NCI-H226 (cell line): Measurements from ENCODE around the gene LPA.
"Not testable (repeated sequence)": the region's sequence is repeated elsewhere in the genome, so short reads cannot be mapped to it uniquely, and the experiment has no call there.

Source experiments
- DNase-seq: peaks from one replicate; pipeline ENCODE4 v3.0.0-alpha.2; 2015

Gene LPA, protein sequence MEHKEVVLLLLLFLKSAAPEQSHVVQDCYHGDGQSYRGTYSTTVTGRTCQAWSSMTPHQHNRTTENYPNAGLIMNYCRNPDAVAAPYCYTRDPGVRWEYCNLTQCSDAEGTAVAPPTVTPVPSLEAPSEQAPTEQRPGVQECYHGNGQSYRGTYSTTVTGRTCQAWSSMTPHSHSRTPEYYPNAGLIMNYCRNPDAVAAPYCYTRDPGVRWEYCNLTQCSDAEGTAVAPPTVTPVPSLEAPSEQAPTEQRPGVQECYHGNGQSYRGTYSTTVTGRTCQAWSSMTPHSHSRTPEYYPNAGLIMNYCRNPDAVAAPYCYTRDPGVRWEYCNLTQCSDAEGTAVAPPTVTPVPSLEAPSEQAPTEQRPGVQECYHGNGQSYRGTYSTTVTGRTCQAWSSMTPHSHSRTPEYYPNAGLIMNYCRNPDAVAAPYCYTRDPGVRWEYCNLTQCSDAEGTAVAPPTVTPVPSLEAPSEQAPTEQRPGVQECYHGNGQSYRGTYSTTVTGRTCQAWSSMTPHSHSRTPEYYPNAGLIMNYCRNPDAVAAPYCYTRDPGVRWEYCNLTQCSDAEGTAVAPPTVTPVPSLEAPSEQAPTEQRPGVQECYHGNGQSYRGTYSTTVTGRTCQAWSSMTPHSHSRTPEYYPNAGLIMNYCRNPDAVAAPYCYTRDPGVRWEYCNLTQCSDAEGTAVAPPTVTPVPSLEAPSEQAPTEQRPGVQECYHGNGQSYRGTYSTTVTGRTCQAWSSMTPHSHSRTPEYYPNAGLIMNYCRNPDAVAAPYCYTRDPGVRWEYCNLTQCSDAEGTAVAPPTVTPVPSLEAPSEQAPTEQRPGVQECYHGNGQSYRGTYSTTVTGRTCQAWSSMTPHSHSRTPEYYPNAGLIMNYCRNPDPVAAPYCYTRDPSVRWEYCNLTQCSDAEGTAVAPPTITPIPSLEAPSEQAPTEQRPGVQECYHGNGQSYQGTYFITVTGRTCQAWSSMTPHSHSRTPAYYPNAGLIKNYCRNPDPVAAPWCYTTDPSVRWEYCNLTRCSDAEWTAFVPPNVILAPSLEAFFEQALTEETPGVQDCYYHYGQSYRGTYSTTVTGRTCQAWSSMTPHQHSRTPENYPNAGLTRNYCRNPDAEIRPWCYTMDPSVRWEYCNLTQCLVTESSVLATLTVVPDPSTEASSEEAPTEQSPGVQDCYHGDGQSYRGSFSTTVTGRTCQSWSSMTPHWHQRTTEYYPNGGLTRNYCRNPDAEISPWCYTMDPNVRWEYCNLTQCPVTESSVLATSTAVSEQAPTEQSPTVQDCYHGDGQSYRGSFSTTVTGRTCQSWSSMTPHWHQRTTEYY (N-terminal part only)

DNA sequence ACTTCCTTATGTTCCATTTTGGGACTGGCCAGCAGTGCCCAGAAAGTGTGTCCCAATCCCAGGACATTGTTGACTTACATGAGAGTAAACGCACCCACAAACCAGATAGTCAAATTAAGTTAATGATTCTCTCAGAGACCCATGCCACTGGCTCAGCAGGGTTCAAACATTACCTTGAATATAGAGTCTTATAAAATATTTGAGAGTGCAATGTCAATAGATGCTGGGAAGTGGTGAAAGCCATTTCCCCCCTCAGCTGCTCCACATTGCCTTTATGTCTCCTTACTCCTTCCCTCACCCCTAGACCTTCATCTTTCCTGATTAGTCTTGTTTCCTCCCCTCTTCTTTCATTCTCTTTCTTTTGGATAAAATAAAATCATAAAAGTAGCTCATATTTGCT lies at the start of gene LPA:
Gene LPA (minus strand): TSS at position 78 of the 400 bp plus-strand sequence. CDS start 61 bp downstream, at position 17.
- DNase-seq, result not testable (repeated sequence)

DNA sequence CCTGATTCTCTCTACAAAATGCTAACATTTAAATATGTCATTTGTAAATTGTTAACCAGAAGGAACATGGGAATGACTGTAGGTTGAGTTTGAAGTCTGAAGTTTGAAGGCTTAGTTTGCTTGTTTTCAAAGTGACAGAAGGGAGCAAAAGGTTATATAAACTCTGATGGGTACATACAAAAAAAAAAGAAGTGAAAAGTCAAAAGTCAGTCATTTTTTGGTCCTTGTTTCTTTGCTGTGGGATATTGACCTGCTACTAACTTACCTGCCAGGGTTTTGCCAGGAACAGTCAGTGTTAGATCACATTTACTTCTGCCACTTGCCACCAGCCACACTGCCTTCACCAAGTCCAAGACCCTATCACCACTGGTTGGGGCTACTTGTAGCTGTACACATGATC lies 44.9 kb upstream of the LPA start:
- not testable (repeated sequence) for DNase-seq

DNA sequence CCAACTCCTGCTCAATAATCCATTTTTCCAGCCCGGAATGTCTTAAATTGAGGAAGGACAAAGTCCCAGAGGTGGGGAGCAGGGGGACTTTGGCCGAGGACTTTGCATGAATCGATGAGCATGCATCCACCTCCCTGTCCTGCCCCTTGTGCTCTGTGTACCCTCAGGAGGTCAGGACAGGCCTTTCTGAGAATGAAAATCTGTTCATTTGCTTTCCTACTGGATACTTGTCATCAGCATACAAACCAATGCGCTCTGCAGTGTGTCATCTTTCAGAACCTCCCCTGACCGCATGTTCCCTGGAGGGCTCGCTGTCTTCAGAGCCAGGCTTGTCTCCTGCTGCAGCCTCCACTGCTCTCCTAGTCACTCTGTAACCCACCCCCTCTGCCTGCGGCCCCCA lies 40.6 kb upstream of the LPA start:
- DNase-seq, result not testable (repeated sequence)

DNA sequence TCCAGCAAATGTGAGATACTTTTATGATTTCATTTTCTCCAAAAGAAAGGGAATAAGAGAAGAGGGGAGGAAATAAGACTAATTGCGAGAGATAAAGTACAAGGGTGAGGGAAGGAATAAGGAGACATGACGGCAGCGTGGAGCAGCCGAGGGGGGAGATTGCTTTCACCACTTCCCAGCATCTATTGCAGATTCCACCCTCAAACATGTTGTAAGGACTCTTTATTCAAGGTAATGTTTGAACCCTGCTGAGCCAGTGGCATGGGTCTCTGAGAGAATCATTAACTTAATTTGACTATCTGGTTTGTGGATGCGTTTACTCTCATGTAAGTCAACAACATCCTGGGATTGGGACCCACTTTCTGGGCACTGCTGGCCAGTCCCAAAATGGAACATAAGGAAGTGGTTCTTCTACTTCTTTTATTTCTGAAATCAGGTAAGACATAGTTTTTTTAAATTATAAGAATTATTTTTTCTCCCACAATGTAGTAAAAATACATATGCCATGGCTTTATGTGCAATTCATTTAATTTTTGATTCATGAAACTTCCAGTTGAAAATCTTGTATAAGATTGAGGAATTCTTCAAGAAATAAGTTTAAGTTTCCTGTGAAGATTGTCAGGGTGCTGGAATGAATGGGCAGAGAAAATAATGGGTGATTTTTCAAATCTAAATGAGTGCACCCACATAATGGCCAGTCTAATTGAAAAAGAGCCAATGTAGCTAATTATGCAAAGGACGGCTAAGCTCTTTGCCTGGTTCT lies 38.0 kb upstream of the LPA start, which contains the start of gene PLG:
Gene PLG (plus strand): TSS at position 327 of the 763 bp plus-strand sequence. CDS start 61 bp downstream, at position 388.
- not testable (repeated sequence) for DNase-seq

DNA sequence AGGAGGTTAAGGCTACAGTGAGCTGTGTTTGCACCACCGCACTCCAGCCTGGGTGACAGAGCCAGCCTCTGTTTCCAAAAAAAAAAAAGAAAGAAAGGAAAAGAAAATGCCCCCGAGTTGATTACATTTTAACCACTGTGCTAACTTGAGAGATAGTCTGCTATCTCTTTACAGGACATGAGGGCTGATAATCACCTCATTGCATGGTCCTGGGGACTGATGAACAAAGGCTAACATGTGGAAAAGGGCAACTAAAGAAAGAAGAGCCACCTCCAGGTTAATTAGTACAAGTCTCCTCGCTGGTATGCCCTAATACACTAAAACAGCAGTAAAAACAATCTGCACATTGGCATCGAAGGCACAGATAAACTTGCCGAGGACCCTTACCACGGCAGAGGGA lies 33.8 kb upstream of the LPA start:
- no peak for DNase-seq

DNA sequence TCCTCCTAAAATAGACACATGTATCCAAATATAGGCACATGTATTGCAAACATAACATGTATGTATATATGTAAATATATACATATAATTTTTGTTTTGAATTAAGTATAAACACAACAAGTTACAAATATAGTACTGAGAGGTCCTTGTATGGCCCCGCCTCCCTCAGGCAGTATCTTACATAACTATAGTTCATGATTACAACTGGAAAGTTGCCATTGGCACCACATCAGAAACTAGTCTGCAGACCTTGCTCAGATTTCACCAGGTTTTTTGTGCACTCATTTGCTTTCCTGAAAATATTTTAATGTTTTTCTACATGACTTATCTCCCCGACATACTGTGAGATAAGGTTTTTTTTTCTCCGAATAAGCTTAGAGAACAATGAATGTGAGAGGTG lies 32.8 kb upstream of the LPA start:
- DNase-seq, result not testable (repeated sequence)

DNA sequence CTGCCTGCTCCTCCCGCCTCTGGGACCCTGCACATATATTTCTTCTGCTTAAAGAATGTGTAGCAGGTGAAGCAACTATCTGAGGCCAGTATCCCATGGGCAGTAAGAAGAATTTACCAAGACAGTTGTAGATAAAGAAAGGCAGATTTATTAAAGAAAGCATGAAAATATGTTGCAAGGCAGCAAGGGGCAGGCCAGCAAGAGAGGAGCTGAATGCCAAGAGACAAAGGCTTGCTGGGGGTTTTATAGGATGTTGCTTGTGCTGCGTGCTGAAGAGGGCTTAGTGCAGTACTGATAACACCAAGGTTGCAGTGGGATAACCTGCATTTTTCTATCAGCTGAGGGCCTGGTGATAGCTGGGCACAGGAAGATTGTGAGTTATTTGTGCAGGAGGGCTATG lies 31.5 kb upstream of the LPA start:
- not testable (repeated sequence) for DNase-seq

DNA sequence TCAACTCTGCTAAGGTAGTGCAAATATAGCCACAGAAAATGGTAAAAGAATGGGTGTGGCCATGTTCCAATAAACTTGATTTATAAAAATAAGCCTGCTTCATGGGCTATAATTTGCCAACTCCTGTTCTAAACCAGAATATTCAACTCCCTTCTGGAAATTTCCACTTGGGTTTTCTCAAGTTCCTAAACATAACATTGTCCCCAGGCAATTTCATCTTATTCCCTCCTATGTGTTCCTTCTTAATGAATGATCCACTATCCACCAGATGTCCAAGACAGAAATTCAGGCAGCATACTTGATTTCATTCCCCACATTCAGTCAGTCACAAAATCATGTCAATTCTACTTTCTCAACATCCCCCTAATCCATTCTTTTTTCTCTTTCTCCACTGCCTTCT lies 30.9 kb upstream of the LPA start:
- DNase-seq, result peak; percentile 6

DNA sequence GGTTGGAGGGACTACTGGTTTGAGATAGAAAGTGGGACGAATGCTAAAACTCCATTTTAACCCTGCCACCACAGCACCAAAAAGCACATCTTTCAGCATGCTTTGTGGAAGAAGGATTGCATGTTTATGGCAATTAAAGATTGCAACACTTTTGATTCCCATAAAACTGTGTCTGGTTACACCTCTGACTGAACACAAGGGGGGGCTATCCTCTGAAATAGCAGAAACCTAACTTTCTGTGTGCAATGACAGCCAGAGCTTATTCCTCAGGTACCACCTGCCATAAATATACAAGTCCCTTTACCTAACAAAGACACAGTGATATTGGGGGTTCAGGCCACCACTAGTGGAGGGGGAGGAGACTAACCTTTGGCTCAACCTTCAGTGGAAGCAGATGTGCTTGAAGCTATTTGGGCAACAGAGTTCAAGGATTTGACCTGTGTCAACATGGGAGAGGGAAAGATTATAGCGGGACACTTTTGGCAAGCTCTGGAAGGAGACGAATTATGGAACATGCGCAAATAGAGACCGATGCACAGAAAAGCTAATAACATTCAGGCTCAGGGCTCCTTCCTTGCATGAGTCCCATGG lies 28.4 kb upstream of the LPA start:
- no peak for DNase-seq

DNA sequence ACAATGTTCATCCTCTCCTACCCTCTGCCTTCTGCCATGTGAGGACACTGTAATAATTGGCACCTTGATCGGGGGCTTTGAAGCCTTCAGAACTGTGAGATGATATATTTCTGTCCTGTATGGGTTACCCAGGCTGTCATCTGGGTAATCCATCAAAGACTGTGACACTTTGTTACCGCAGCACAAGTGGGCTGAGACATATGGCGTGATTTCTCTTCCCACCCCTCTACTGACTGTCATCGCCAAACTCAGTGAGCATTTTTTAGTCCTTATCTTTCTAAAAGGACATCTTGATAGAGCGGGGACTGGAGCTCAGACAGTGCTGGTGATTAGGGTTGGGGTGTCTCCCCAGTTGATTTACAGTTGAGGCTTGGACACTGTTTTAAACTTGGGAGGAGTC lies 27.5 kb upstream of the LPA start:
- DNase-seq, result no peak

DNA sequence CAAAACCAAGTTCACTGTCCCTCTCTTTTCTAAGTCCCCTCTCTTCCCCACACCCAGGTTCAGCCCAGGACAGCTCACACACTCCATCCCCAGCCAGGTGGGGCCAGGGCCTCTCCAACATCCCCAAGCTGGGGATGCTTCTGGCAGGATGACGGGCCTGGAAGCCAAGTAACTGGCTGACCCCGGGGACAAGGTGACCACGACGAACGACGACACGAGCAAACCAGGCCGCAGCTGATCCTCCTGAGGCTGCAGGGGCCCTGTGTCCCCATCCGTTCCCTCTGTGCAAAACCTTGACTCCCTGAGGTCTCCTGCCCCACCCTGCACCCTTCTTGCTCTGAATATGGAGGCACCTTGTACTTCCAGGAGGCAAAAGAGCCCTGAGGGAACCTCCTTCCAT lies 26.4 kb upstream of the LPA start:
- no peak for DNase-seq

DNA sequence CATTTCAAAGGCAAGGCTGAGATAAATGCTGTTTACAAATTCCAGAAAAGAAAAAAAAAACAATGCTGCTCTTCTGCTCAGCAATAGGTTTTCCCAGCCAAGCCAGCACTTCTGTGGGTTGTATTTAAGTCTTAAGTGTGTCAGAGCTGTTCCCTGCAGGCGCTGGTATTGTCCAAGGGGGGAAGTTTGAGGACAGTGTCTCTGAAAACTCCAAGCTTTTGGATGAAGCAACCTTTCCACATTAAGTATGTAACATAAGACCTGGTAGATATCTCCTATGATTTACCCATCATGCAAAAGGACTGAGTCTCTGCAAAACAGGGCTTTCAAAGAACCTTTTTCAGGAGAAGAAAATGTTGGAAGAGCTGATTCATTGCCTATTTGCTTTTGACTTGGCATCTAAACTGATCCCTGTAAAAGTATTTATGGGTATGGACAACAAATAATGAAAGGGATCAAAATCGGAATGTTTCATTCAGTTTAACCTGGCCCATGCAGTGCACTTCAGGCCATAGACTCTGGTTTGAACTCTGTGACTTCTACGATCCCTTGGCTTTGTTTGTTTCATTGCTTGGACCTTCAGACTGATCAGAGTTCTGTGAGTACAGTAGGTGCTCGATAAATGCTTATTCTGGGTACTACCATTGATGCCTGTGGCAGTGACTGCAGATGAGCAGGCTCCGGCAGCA lies 21.8 kb upstream of the LPA start:
- DNase-seq, result no peak

DNA sequence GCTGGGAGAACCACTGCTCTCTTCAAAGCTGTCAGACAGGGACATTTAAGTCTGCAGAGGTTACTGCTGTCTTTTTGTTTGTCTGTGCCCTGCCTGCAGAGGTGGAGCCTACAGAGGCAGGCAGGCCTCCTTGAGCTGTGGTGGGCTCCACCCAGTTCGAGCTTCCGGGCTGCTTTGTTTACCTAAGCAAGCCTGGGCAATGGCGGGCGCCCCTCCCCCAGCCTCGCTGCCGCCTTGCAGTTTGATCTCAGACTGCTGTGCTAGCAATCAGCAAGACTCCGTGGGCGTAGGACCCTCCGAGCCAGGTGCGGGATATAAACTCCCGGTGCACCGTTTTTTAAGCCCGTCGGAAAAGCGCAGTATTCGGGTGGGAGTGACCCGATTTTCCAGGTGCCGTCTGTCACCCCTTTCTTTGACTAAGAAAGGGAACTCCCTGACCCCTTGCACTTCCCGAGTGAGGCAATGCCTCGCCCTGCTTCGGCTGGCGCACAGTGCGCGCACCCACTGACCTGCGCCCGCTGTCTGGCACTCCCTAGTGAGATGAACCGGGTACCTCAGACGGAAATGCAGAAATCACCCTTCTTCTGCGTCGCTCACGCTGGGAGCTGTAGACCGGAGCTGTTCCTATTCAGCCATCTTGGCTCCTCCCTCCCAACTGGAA lies 21.2 kb upstream of the LPA start:
- DNase-seq, result not testable (repeated sequence)

DNA sequence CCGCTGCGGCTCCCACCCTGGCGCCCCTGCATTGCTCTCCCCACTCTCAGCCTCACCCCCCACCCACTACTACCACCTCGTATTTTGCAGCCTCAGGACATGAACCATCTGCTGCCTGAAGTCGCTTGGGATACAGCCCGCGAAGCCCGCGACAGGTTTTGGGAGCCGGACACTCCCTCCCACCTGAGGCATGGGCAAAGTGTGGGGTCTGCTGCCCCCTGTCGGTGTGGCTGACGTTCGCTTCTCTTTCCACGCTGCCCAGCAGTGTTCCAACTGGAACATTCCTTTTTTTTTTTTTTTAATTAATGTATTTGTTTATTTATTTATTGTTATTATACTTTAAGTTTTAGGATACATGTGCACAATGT lies 15.3 kb upstream of the LPA start:
- DNase-seq, result no peak

DNA sequence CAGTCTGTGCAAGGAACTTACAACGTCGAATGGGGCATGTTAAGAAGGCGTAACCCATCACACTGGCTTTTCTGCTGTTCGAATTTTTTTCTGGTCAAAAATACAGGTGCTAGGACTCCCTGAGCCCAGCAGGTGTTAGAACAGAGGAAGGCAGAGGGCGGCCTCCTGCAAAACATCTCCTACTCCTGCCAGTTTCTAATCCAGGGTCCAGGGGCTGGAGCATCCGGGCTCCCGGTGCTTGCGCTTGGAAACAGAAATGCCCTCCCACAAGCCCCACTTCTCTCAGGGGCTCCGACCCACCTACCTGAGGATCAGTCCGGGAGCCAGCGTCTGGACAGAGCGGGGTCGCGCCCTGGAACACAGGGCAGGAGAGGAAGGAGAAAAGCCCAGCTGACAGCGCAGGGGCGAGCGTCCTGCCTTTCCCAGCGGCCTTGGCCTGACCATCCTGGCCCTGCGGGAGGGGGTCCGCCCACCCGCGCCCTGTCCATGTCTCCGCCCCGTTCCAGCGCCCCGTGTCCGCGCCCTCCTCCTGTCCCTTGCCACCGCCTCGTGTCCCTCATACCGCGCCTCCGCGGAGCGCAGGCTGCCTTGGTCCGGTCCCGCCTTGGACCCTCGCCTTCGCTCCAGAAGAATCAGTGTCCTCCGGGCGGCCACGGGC lies 14.8 kb upstream of the LPA start:
- DNase-seq, result no peak

DNA sequence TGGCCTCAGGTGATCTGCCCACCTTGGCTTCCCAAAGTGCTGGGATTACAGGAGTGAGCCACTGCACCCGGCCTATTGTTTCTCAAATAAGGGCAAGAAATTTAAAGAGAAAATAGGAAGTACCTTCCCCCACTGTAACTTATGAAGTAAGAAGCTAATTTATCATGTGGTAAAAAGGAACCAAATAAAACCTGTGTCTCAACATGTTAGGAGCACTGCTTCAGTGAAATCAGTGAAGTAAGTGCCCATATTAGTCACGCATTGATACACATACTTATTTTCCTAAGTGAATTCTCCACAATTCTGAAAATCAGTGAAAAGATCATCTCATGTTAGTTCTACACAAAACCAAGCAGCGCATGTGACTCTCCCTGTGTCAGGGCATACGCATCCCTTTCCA lies 14.2 kb upstream of the LPA start:
- no peak for DNase-seq

DNA sequence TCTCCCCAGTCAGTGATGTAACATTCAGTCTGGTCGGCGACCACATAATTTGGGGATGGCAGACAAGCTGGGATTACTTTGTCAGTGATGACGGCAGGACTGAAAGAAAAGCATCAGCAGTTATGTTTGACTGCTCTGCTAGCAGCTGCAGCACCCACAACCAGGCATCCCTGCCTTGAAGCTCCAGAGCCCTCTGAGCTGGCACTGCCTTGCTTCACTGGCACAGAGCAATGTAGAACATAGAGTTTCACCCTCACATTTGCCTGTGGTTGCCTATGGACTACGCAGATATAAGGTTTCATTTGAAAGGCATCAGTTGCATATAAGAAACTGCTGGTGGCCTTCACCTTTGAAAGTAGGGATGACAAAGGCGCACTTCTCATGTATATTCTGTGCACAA lies 12.3 kb upstream of the LPA start:
- not testable (repeated sequence) for DNase-seq

DNA sequence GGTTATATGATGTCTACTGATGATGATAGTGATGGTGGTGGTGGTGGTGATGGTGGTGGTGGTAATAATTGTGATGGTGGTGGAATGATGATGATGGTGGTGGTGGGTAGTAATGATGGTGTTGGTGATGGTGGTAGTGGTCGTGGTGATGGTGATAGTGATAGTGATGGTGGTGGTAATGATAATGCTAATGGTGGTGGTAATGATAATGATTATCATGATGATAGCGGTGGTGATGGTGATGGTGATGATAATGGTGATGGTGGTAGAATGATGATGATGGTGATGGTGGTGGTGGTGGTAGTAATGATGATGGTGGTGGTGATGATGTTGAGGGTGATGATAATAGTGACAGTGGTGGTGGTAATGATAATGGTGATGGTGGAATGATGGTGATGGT lies 4.5 kb upstream of the LPA start:
- DNase-seq, result no peak

DNA sequence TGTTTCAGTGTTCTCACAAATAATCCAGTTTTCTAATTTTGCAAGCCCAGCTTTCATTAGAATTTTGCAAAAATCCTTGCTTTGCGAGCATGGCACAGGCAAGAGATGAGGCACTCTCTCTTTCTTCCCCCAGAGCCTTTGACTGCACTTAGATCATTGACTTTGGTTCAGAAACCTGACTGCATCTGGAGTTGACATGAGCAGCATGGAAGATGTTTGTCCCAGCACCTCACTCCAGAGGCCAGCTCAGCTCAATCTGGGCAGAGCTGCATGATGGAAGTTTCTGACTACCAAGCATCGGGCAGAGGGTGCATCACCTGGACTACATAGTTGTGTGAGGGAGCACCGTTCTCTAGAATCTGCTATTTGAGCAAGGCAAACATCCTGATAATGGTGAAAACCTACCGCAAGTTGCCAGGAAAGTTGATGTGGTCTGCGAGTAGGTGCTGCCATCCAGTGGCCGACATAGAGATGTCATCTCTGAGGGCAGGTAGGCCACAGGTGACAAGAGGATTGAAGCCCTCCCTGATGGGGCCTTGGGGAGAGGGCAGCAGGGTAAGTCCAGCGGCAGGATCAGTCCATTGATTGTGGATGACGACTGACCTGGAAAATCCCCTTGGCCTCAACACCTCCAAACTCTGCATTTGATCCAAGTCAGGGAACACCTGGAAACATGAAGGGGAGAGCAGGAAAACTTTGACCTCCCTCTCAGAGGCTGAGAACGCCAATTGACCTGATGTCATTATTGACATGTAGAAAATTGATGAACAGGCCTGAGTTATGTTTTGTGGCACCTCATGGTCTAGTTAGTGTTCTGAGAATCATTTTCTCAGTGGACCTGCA lies 3.8 kb upstream of the LPA start:
- DNase-seq, result no peak
